C4-2B (cell line): ENCODE measurements around the gene CAMTA1.

Experiments used
- H3K27ac ChIP-seq: fragments of 450-650 bp; 2 replicates; pipeline ENCODE4 v1.5.1; 2017
- ZFX ChIP-seq: fragments of 450-650 bp; IDR thresholded peaks from 2 replicates; pipeline ENCODE4 v1.6.1; 2017
- TF ChIP-seq, protein P1 (sequence below): fragments of 450-650 bp; conservative IDR thresholded peaks from 2 replicates; pipeline ENCODE4 v1.5.1; 2017; ENCODE audit warnings: mild to moderate bottlenecking

CAMTA1 gene

GRCh38 chr1:7560128-7560527 is 774.9 kb downstream of the CAMTA1 start:
- no peak overlapping the region for H3K27ac ChIP-seq
- TF ChIP-seq, protein P1, sequence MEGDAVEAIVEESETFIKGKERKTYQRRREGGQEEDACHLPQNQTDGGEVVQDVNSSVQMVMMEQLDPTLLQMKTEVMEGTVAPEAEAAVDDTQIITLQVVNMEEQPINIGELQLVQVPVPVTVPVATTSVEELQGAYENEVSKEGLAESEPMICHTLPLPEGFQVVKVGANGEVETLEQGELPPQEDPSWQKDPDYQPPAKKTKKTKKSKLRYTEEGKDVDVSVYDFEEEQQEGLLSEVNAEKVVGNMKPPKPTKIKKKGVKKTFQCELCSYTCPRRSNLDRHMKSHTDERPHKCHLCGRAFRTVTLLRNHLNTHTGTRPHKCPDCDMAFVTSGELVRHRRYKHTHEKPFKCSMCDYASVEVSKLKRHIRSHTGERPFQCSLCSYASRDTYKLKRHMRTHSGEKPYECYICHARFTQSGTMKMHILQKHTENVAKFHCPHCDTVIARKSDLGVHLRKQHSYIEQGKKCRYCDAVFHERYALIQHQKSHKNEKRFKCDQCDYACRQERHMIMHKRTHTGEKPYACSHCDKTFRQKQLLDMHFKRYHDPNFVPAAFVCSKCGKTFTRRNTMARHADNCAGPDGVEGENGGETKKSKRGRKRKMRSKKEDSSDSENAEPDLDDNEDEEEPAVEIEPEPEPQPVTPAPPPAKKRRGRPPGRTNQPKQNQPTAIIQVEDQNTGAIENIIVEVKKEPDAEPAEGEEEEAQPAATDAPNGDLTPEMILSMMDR, result no peak
- TF ChIP-seq ZFX, result no peak

- no peak overlapping the region for H3K27ac ChIP-seq
- TF ChIP-seq, protein P1, result no peak
- TF ChIP-seq ZFX, result no peak
Observed at GRCh38 chr1:7560601-7561181, 775.4 kb downstream of the CAMTA1 start.

DNA sequence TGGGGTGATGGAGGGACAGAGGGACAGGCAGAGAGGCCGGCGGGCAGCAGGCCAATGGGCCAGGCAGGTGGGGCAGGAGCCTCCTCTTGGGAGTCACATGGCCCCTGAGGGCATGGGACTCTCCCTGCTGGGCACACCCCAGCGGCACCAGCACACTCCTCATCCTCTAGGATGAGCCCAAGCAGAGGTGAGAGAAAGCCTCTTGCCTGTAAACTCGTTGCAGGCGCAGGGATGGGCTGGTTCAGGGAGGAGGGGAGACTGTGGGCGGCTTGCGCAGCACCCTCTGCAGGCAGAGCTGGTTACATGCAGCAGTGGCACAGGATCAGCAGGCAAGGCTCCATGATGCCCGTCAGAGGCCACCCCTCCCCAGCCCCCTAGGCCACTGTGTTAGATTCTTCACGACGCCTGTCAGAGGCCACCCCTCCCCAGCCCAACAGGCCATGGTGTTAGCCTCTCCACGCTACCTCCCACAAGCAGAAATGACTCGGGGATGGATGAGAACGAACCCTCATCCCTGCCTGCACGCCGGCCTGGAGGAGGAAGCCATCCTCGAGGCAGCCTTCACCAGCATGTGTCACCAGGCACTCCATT is 776.2 kb downstream of the CAMTA1 start:
- TF ChIP-seq, protein P1, result no peak
- TF ChIP-seq ZFX, result no peak
- H3K27ac ChIP-seq, result no peak overlapping the region

DNA sequence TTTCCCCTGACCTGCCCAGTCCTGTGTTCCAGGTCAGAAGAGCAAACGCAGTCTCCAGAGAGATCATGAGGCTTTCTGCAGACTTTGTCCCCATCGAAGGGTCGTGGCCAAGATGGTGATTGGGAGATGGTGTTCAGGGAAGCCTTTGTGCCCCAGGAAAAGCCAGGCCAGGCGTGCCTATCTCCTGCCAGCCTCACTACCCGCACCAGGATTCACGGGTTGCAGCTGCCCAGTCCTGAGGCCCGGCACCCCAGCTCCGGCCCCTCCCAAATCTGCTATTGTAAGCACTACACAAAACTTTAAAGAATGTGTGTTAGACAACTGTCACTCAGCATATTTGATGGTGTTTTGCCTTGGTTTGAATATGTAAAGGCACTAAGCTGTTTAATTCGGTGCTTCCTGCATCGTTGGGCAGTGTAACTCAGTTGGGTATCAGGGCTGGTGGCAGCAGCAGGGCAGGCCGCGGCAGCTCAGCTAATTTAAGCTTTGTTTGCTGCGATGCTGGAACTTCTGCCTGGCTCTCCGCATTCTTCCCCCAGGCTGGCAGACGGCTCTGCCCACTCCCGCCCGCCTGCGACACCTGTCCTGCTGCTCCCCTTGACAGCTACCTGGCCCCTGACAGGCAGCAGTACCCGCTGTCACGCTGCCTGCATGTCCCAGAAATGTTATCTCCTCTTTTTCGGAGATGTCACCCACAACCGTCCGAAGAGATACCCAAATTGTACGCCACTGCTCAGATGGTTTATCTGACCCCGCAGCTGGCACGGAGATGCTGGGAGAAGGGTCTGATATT is 776.9 kb downstream of the CAMTA1 start:
- no peak for TF ChIP-seq ZFX
- TF ChIP-seq, protein P1, result no peak
- H3K27ac ChIP-seq, result no peak overlapping the region

DNA sequence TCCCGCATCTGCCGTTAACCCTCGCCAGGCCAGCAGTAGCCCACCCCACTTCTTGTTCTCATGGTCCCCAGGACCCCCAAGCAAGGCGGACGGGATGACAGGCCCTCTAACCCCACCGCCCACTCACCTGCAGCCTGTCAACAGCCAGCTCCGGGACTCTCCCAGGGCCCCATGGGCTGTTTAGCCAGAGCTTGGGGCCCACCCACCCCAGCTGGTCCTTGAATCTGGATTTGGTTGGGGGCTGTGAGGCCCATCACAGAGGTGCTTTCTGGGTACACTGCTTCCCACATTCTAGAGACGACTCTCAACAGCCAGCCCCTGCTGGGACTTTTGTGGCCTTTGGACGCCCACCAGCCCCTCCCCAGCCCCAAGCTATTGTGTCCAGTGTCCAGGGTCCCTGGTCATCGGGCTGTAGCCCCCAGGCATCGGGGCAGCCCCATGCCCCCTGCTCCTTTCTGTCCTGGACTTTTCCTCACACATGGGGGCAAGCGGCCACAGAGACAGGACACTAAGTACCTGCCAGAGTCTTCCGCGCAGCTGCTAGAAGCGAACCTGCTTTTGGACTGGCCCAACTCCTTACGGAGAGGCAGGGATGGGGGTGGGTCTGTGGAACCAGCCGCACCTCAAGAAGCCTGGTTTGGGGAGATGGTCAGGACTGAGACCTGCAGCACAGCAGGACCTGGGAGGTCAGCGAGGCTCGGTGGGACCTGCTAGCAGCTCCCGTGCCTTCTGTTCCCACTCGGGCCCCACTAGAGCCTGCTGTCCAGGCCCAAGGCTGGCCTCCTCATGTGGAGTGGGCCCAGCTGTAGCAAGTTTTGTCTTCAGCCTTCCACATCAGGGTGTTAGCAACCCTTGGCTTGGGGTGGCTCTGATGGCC is 777.7 kb downstream of the CAMTA1 start:
- no peak overlapping the region for H3K27ac ChIP-seq
- TF ChIP-seq ZFX, result no peak
- TF ChIP-seq, protein P1, result no peak

GRCh38 chr1:7564137-7564536 is 778.9 kb downstream of the CAMTA1 start:
- H3K27ac ChIP-seq, result no peak overlapping the region
- no peak for TF ChIP-seq ZFX

DNA sequence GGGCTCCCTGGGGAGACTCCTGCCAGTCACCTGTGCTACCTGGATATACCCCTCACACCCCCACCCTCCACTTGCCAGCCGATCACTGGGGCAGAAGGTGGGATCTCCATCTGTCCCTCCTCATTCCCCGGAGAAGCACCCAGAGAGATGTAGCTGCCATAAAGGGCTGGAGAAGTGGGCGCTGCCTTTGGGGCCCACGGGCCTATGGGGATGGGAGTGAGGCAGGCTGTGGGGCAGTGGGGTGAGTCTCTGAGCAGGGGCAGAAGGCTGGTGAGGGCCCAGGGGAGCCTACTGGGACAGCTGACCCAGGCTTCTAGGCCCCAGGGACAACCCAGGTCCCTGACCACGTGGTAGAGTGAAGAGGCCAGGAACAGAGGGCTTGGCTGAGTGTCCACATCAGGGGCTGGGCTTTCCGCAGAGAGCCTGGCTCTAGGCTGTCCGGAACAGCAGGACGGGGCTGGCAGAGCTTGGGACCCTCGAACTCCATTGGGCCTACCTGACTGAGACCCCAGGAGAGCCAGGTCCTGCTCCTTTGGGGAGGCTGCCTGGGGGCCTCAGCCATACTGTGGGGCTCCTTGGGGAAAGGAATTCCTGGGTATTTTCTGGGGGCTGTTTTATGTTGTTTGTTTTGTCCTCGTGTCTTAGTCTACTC is 780.0 kb downstream of the CAMTA1 start:
- TF ChIP-seq, protein P1, result no peak
- TF ChIP-seq ZFX, result no peak
- no peak overlapping the region for H3K27ac ChIP-seq
